Upper lobe of right lung (tissue), 1 donor: ENCODE data around the gene MAP7D3. TPM values are rescaled to one million over a fixed set of nuclear protein-coding genes. Genes with fewer than 3 reads are reported as not detected.
"Not testable (repeated sequence)": the region's sequence is repeated elsewhere in the genome, so short reads cannot be mapped to it uniquely, and the experiment has no call there.

ENCODE experiments used
- ATAC-seq: fragments of 200-7000 bp; cut with Tn5 transposase; one replicate; pipeline ENCODE4 v1.9.1; 2020; ENCODE audit warnings: mild to moderate bottlenecking, moderate library complexity
- DNase-seq: peaks from one replicate; pipeline ENCODE4 v3.0.0-alpha.2; 2020
- H3K27ac ChIP-seq: fragments of 200-600 bp; one replicate; pipeline ENCODE4 v1.8.0; 2022
- H3K27me3 ChIP-seq: fragments of 200-600 bp; one replicate; pipeline ENCODE4 v1.8.0; 2022; ENCODE audit warnings: mild to moderate bottlenecking
- H3K36me3 ChIP-seq: fragments of 200-600 bp; one replicate; pipeline ENCODE4 v1.8.0; 2022
- H3K4me1 ChIP-seq: fragments of 200-600 bp; one replicate; pipeline ENCODE4 v1.8.0; 2022
- H3K4me3 ChIP-seq: fragments of 200-600 bp; one replicate; pipeline ENCODE4 v1.8.0; 2022; ENCODE audit warnings: mild to moderate bottlenecking
- H3K9me3 ChIP-seq: fragments of 200-600 bp; one replicate; pipeline ENCODE4 v1.8.0; 2022
- intact Hi-C: fragments of 100-400 bp; cut with DNase I; formaldehyde crosslinking; loops from one replicate; pipeline ENCODE4 v1.11.0; 2022
- total RNA-seq: library from RNA; stranded (reverse); fragmentation: NEBNext Ultra II Directional; extraction: Animal tissue kit (Norgen Biotek cat#: 25700); gene quantifications from one replicate; pipeline ENCODE4 v1.2.1, GENCODE V29; 2021
- TF ChIP-seq, protein P1 (sequence below): fragments of 200-600 bp; IDR thresholded peaks from one replicate; pipeline ENCODE4 v1.8.0; 2022; ENCODE audit warnings: antibody characterized with exemption
- donor health status: DM: no; HTN: yes; CAD: no; lungs with severe emphysema.

MAP7D3 gene
- total RNA-seq, 1 donor from 2014 or later: 7.9 TPM

DNA sequence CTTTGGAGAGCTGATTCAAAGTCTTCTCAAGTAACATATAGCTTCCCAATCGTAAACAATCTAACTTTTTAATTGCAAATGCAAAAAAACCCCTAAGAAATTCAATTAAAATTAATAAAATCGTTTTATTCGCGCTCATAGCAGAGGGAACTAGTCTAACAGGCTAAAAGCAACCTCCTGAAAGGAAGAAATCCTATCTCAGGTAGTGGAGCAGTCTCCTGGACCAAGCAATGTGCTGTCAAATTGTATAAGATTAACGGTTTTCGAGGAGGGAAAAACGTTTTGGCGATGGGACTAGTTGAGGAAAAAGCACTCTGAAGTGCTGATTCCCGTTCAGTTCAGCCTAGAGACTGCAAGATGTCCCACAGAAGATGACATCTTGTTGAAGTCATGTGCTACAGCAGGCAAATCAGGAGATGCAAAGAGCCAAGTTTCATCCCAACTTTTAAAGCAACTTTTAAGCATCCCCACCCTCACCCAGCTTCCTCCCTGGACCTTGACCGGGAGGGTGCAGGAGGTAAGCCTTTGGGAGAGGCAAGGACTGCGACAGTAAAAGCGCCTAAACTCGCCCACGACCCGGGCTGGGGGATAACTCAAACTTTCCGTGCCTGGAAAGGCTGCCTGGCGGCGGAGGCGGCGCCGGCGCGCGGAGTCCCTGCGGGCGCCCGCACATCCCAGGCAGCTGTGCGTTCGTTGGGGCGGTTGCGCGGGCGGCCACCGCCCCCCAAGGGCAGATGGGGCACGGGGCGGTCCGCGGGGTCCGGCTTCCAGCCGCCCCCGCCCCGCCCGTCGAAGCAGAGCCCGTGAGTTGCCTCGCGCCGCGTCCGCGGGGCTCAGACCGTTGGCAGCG is 784 bp downstream of the MAP7D3 start:
- Histone ChIP-seq H3K4me1 (no peaks in the 10 kb centered on the region), H3K27ac (peak overlapping the region; percentile 73), H3K4me3 (peak overlapping the region; percentile 66), H3K27me3 (no peaks in the 10 kb centered on the region), H3K36me3 (no peaks in the 10 kb centered on the region), H3K9me3 (no peaks in the 10 kb centered on the region)
- intact Hi-C loops: no loop called here
- ATAC-seq: peak; percentile 49
- no peak for DNase-seq
- TF ChIP-seq, protein P1, sequence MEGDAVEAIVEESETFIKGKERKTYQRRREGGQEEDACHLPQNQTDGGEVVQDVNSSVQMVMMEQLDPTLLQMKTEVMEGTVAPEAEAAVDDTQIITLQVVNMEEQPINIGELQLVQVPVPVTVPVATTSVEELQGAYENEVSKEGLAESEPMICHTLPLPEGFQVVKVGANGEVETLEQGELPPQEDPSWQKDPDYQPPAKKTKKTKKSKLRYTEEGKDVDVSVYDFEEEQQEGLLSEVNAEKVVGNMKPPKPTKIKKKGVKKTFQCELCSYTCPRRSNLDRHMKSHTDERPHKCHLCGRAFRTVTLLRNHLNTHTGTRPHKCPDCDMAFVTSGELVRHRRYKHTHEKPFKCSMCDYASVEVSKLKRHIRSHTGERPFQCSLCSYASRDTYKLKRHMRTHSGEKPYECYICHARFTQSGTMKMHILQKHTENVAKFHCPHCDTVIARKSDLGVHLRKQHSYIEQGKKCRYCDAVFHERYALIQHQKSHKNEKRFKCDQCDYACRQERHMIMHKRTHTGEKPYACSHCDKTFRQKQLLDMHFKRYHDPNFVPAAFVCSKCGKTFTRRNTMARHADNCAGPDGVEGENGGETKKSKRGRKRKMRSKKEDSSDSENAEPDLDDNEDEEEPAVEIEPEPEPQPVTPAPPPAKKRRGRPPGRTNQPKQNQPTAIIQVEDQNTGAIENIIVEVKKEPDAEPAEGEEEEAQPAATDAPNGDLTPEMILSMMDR: no peak

DNA sequence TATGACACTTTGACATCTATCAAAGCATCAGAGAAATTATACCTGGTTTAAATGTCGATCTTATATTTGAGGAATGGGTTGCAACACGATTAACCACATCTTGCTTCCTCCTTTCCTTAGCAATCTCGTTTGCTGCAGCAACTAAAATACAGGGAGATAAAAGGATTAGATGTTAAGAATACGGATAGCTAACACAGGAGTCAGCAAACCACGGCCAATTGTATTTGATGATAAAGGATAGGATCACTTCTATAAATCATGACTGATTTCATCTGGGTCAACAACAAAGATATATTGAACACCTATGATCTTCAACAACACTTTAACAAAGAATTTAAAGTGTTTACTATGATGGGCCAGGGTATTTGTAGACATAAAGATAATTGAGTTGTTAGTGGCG is 5.0 kb downstream of the MAP7D3 start:
- intact Hi-C loops: no loop called here
- Histone ChIP-seq H3K4me1 (no peaks in the 10 kb centered on the region), H3K27me3 (no peaks in the 10 kb centered on the region)

DNA sequence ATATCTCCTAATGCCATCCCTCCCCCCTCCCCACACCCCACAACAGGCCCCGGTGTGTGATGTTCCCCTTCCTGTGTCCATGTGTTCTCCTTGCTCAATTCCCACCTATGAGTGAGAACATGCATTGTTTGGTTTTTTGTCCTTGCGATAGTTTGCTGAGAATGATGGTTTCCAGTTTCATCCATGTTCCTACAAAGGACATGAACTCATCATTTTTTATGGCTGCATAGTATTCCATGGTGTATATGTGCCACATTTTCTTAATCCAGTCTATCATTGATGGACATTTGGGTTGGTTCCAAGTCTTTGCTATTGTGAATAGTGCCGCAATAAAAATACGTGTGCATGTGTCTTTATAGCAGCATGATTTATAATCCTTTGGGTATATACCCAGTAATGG is 13.4 kb downstream of the MAP7D3 start:
- H3K36me3 ChIP-seq, H3K9me3 ChIP-seq, intact Hi-C loops, H3K4me1 ChIP-seq, ATAC-seq, DNase-seq, H3K27ac ChIP-seq, H3K4me3 ChIP-seq, H3K27me3 ChIP-seq: not testable (repeated sequence)

More for the DNA sequence above, 5.0 kb downstream of the MAP7D3 start:
- no peak overlapping the region for H3K27ac ChIP-seq
- peaks cover 7% of the 10 kb centered on the region for H3K36me3 ChIP-seq
- TF ChIP-seq, protein P1: no peak
- DNase-seq (no peak), ATAC-seq (no peak)
- no peaks in the 10 kb centered on the region for H3K9me3 ChIP-seq
- no peak overlapping the region for H3K4me3 ChIP-seq

DNA sequence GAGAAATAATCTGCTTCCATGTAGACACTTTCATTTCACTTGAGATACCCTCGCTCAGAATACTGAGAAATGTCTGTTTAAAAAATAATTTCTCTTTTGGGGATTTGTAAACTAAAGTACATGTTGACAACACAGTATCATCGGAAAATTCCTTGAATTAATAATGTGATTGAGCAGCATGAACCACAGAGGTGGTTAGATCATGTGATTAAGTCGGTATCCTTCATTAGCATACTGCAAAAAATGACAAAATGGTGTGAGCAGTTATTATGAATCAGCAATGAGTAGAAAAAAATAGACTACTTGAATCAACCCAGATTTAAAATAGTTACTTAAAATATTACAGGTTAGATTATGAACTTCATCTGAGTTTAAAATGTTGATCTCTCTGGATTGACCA is 14.1 kb downstream of the MAP7D3 start:
- Histone ChIP-seq H3K4me1 (no peaks in the 10 kb centered on the region), H3K36me3 (peaks cover 5% of the 10 kb centered on the region)

DNA sequence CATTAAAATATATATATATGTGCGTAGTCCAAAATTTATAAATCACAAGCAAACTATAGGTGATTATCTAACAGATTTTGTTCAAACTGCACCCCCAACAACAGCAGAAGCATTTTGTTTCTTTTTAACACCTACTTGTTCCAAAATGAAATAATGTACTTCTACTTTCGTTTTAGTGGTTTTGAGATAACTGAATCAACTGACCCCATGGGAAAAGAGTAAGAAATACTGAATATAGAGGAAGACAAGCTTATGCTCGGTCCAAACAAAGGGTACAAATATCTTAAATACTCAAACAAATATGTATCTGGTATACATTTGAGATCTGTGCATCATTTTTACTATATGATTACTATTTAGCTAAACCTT is 22.4 kb downstream of the MAP7D3 start:
- Histone ChIP-seq H3K4me3 (no peak overlapping the region), H3K9me3 (no peaks in the 10 kb centered on the region), H3K27ac (no peak overlapping the region), H3K4me1 (no peaks in the 10 kb centered on the region), H3K36me3 (no peaks in the 10 kb centered on the region), H3K27me3 (no peaks in the 10 kb centered on the region)
- intact Hi-C loops: no loop called here
- TF ChIP-seq, protein P1: no peak
- DNase-seq: no peak
- no peak for ATAC-seq

More for the DNA sequence above, 14.1 kb downstream of the MAP7D3 start:
- Histone ChIP-seq H3K9me3 (no peaks in the 10 kb centered on the region), H3K27ac (no peak overlapping the region), H3K27me3 (no peaks in the 10 kb centered on the region), H3K4me3 (no peak overlapping the region)
- ATAC-seq (no peak), DNase-seq (no peak)
- TF ChIP-seq, protein P1: no peak
- intact Hi-C loops: no loop called here

DNA sequence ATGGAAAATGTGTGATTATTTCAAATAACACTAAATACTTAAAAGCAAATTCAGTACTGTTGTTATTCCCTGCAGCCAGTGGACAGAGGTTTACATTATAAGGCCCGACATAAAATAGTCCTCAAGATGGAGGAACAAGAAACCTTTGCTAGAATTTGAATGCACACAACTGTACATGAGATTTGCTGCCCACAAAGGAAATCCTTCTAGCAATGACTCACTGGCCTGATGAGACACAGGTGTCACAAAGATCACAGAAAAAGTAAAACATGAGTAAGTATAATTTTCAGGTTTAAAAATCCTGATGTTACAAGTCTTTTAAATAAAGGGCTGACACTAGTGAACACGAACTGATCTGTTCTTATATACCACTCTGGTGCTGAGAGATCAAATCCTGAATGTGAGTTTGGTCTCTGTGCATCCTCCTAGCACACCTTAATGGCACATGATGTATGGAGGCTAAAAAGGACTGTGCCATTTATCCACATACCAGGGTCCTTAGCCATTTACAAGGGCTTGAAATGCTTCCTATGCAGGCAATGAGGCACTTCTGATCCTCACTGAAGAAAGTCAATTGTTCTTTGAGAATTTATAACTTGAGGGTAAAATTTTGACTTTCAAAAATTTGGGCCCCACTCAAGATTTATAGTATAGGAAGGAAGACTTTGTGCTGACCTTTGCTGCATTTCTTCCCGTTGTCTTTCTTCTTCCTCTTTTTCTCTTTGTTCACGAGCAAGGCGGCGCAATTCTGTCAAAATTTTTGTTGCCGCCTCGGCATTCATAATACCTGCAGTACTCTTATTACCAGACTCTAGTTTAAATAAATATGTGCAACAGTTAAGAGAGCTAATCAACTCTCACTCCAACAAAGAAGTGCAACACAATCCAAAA is 23.0 kb downstream of the MAP7D3 start:
- H3K4me1 ChIP-seq: no peaks in the 10 kb centered on the region
- TF ChIP-seq, protein P1: no peak
- H3K36me3 ChIP-seq: no peaks in the 10 kb centered on the region
- no peaks in the 10 kb centered on the region for H3K9me3 ChIP-seq
- intact Hi-C loops: no loop called here
- DNase-seq: no peak
- no peak overlapping the region for H3K4me3 ChIP-seq
- H3K27me3 ChIP-seq: no peaks in the 10 kb centered on the region
- no peak overlapping the region for H3K27ac ChIP-seq
- no peak for ATAC-seq
